Adrenal gland (tissue), 12 donors: ENCODE data around the gene KCNH3. TPM values are rescaled to one million over a fixed set of nuclear protein-coding genes. Genes with fewer than 3 reads are reported as not detected.

Experiments used
- DNase-seq, 7 donors: peaks; one replicate each; pipeline ENCODE4 v3.0.0-alpha.2; 2019 to 2020
- H3K27ac ChIP-seq, 5 donors: fragments of 200-600 bp; sonication (generic) in 4 of 5; 1 replicate in 3 of 5; 2 replicates in 2 of 5; pipeline versions ENCODE4 v1.5.1 to v1.8.0; 2016 to 2020; ENCODE audit warnings: mild to moderate bottlenecking in 1 of 5
- H3K27me3 ChIP-seq: fragments of 200-600 bp; 2 replicates; pipeline ENCODE4 v1.8.0; 2021
- H3K36me3 ChIP-seq, 2 donors: fragments of 200-600 bp; replicated peaks in 1 of 2; 1 replicate in 1 of 2; 2 replicates in 1 of 2; pipeline versions ENCODE4 v1.5.1 to v1.8.0; 2018 to 2022
- H3K4me1 ChIP-seq, 2 donors: fragments of 200-600 bp; replicated peaks in 1 of 2; 1 replicate in 1 of 2; 2 replicates in 1 of 2; pipeline versions ENCODE4 v1.5.1 to v1.8.0; 2018 to 2021
- H3K4me3 ChIP-seq, 4 donors: fragments of 200-600 bp; sonication (generic) in 3 of 4; one replicate each; pipeline ENCODE4 v1.5.1; 2016 to 2018
- H3K9me3 ChIP-seq, 3 donors: fragments of 200-600 bp; sonication (generic) in 1 of 3; replicated peaks in 1 of 3; 1 replicate in 2 of 3; 2 replicates in 1 of 3; pipeline versions ENCODE4 v1.5.1 to v1.8.0; 2016 to 2021
- POLR2A ChIP-seq, 2 donors: fragments of 450-650 bp; IDR thresholded peaks; one replicate each; pipeline ENCODE4 v1.6.1; 2017; ENCODE audit warnings: antibody characterized with exemption in 2 of 2, mild to moderate bottlenecking in 2 of 2, moderate library complexity in 1 of 2
- WGBS, 4 donors: extraction: QIAGEN DNeasy Blood & Tissue Kit in 2 of 4; methylation state at CpG; one replicate each; pipeline versions ENCODE4 v1.1.5 to v1.1.7; 2013 to 2017; 5-methylcytosine and 5-hydroxymethylcytosine counted together
- intact Hi-C, 2 donors: fragments of 100-400 bp; cut with DNase I; formaldehyde crosslinking; loops; one replicate each; pipeline versions ENCODE4 v1.14.1 to v1.15.0; 2022 to 2023
- polyA plus RNA-seq, 3 donors: library from polyadenylated mRNA; stranded (reverse); fragments of 200-250 nt in 2 of 3; fragments of 350-450 nt in 1 of 3; fragmentation: Illumina TruSeq in 1 of 3; extraction: RNeasy Lipid Tissue Mini Kit (QIAGEN cat#74804) in 1 of 3; gene quantifications; one replicate each; pipeline ENCODE4 v1.2.3, GENCODE V29; 2013 to 2014
- total RNA-seq, 9 donors: library from RNA; depleted of rRNA in 4 of 9; stranded (reverse); fragments of >200 nt in 4 of 9; fragments of 120-200 nt in 1 of 9; fragmentation: NEBNext Ultra II Directional in 1 of 9; extraction: Animal tissue kit (Norgen Biotek cat#: 25700) in 1 of 9; gene quantifications; one replicate each; pipeline versions ENCODE4 v1.1.0 to v1.2.4, GENCODE V29; 2013 to 2023
- TF ChIP-seq, protein P1 (sequence below), 6 experiments: fragments of 450-650 bp in 4 of 6; fragments of 200-600 bp in 2 of 6; sonication (generic) in 1 of 6; IDR thresholded peaks; 1 replicate in 5 of 6; 2 replicates in 1 of 6; pipeline versions ENCODE4 v1.5.1 to v1.8.0; 2016 to 2021; ENCODE audit warnings: antibody characterized with exemption in 6 of 6, mild to moderate bottlenecking in 2 of 6, moderate library complexity in 1 of 6
- donor health status: healthy with polysubstance abuse.
- donor health status: Bipolar disorder and iron deficiency.
- donor health status: DM: yes; HTN: yes; CAD: no.
- donor health status: DM: no; HTN: no; CAD: no.
- donor health status: DM: no; HTN: no; CAD: no.
- donor health status: DM: yes; HTN: yes; CAD: no.

The KCNH3 gene
- total and polyA plus RNA-seq, 12 donors, result 0.07 to 18.9 (median 2.3) TPM

DNA sequence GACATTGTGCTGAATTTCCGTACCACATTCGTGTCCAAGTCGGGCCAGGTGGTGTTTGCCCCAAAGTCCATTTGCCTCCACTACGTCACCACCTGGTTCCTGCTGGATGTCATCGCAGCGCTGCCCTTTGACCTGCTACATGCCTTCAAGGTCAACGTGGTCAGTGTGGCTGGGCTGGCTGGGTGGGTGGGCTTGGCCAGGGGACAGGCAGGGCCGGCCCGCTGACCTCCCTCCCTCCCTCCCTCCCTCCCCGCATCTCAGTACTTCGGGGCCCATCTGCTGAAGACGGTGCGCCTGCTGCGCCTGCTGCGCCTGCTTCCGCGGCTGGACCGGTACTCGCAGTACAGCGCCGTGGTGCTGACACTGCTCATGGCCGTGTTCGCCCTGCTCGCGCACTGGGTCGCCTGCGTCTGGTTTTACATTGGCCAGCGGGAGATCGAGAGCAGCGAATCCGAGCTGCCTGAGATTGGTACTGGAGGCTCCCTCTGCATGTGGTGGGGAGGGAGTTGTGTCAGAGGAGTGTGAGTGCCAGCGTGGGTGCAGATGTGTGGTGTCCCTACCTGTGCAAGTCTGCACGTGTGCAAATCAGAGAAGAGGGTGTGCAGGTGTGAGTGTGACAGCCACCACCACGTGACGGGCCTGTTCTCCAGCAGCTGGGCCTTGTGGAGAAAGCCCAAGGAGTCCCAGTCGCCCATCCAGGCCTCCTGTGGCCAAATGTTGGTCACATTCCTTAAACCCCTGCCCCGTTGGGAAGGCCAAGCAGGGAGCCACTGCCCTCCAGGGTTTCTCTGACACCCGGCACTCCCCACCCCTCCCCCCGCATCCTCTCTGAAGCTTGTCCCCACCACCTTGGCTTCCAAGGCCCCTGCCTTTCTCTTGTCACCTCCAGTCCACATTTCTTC, 5.3 kb downstream of the KCNH3 start:
- H3K27ac ChIP-seq, result no peak overlapping the region

DNA sequence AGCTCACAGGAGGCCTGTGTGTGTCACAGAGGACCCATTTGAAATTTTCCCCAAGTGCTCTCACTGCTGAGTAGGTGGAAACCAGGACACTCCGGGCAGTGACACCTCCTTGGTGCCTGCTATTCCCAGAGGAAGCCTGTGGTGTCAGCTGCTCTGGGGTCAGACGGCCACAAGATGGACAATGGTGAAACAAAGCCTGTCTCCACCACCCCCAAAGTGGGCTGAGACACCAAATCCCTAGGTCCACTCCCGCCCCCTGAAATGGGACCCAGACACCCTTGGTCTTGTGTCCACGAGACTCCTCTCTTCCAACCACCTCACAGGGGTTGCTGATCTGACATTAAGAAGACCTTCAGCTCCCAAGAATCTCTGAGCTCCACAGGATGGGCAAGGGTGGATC, 7.0 kb downstream of the KCNH3 start:
- DNase-seq, result no peak
- intact Hi-C loops, result no loop called here
- Histone ChIP-seq H3K27ac (no peak overlapping the region), H3K27me3 (peaks cover 4% of the 10 kb centered on the region), H3K4me1 (peaks cover 7 to 8% of the 10 kb centered on the region in 2 donors), H3K9me3 (no peaks in the 10 kb centered on the region), H3K4me3 (no peak overlapping the region), H3K36me3 (no peaks in the 10 kb centered on the region)
- TF ChIP-seq, protein P1, sequence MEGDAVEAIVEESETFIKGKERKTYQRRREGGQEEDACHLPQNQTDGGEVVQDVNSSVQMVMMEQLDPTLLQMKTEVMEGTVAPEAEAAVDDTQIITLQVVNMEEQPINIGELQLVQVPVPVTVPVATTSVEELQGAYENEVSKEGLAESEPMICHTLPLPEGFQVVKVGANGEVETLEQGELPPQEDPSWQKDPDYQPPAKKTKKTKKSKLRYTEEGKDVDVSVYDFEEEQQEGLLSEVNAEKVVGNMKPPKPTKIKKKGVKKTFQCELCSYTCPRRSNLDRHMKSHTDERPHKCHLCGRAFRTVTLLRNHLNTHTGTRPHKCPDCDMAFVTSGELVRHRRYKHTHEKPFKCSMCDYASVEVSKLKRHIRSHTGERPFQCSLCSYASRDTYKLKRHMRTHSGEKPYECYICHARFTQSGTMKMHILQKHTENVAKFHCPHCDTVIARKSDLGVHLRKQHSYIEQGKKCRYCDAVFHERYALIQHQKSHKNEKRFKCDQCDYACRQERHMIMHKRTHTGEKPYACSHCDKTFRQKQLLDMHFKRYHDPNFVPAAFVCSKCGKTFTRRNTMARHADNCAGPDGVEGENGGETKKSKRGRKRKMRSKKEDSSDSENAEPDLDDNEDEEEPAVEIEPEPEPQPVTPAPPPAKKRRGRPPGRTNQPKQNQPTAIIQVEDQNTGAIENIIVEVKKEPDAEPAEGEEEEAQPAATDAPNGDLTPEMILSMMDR (IDR thresholded peaks at IDR 0.05), result no peak
- TF ChIP-seq POLR2A (IDR thresholded peaks at IDR 0.05), result no peak
- WGBS, 4 donors, result 73 to 93% (median 80%) methylated on average over 3 to 4 of the region's 4 CpGs

More for the DNA sequence above, 5.3 kb downstream of the KCNH3 start:
- Histone ChIP-seq H3K9me3 (no peaks in the 10 kb centered on the region), H3K4me3 (no peak overlapping the region), H3K4me1 (peaks cover 7% of the 10 kb centered on the region in 2 donors), H3K27me3 (peaks cover 4% of the 10 kb centered on the region), H3K36me3 (no peaks in the 10 kb centered on the region)
- intact Hi-C loops, result no loop called here
- WGBS, 4 donors, result 53 to 68% (median 63%) methylated on average over 16 to 39 of the region's 39 CpGs
- TF ChIP-seq POLR2A (IDR thresholded peaks at IDR 0.05), result no peak
- TF ChIP-seq, protein P1 (IDR thresholded peaks at IDR 0.05), result no peak
- no peak for DNase-seq

DNA sequence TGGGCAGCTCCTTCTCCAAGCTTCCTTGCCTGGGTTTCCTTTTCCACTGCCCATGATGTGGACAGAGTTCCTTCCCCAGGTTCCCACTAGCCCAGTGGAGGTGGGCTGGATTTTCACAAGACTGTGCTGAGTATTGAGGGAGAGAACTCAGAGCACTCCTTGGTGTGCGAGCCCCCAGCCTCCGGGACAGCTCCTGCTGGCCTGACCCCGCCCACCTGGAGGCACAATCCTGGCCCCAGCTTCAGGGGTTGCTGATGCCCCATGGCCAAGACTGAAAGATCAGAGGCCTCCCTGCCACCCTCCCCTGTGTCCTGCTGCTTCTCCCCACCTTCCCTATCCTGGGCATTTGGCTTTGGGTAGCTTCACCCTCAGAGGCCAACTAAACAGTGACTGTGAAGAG, 7.7 kb downstream of the KCNH3 start:
- no peak for TF ChIP-seq POLR2A (IDR thresholded peaks at IDR 0.05)
- TF ChIP-seq, protein P1 (IDR thresholded peaks at IDR 0.05), result no peak
- peaks cover 7 to 8% of the 10 kb centered on the region in 2 donors for H3K4me1 ChIP-seq
- DNase-seq, result no peak
- intact Hi-C loops, result no loop called here
- no peak overlapping the region for H3K27ac ChIP-seq
- no peak overlapping the region for H3K4me3 ChIP-seq
- 76 to 92% (median 78%) methylated on average over 2 to 3 of the region's 3 CpGs; no CpG with 5 or more reads in 1 of the 4 donors for WGBS, 4 donors
- peaks cover 4% of the 10 kb centered on the region for H3K27me3 ChIP-seq
- no peaks in the 10 kb centered on the region for H3K9me3 ChIP-seq
- no peaks in the 10 kb centered on the region for H3K36me3 ChIP-seq

DNA sequence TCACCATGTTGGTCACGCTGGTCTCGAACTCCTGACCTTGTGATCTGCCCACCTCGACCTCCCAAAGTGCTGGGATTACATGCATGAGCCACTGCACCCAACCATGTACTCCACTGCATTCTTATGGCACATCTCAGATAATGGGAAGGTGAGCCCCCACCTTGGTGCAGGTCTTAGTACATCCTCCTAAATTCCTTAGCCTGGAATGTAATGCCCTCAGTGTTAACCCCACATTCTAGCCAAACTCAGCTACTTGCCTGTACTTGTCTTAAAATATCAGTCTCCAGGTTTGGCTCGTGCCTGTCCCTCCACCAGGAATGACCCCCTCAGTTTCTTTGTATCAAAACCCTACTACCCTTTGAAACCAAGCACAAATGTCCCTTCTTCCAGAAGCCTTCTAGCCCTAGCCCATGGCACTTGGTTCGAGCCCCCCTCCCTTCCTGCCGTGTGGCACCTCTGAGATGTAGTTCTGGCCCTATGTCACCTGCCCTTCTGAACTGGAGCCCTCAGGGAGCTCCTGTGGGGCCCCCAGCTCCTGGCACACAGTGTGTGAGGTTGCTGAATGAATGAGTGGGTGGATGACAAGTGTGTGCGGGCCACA, 8.4 kb downstream of the KCNH3 start:
- no peaks in the 10 kb centered on the region for H3K36me3 ChIP-seq
- DNase-seq, result no peak
- H3K4me3 ChIP-seq, result no peak overlapping the region
- H3K27me3 ChIP-seq, result peaks cover 4% of the 10 kb centered on the region
- TF ChIP-seq POLR2A (IDR thresholded peaks at IDR 0.05), result no peak
- TF ChIP-seq, protein P1 (IDR thresholded peaks at IDR 0.05), result no peak
- intact Hi-C loops, result no loop called here
- no peaks in the 10 kb centered on the region for H3K9me3 ChIP-seq
- peaks cover 7 to 8% of the 10 kb centered on the region in 2 donors for H3K4me1 ChIP-seq
- no peak overlapping the region for H3K27ac ChIP-seq
- WGBS, 4 donors, result 76 to 80% (median 78%) methylated on average over 7 of the region's 7 CpGs
